ENCODE measurements around the gene ZDHHC11. TPM values are rescaled to one million over a fixed set of nuclear protein-coding genes. Genes with fewer than 3 reads are reported as not detected.
"Not testable (repeated sequence)": the region's sequence is repeated elsewhere in the genome, so short reads cannot be mapped to it uniquely, and the experiment has no call there.

Gene ZDHHC11
- total RNA-seq, 1 donor from 2014 or later: 47.6 TPM

GRCh38 chr5:855771-856530 is 5.2 kb upstream of the ZDHHC11 start:
- peaks cover 14% of the 10 kb centered on the region for H3K4me1 Mint-ChIP-seq (ENCODE audit: low read depth)
- H3K36me3 Mint-ChIP-seq (ENCODE audit: insufficient read depth): no peaks in the 10 kb centered on the region
- no peak overlapping the region for H3K27ac Mint-ChIP-seq
- peaks cover 6% of the 10 kb centered on the region for H3K27me3 Mint-ChIP-seq
- DNase-seq (ENCODE audit: low spot score, unreplicated experiment): no peak
- TF ChIP-seq, protein P1, sequence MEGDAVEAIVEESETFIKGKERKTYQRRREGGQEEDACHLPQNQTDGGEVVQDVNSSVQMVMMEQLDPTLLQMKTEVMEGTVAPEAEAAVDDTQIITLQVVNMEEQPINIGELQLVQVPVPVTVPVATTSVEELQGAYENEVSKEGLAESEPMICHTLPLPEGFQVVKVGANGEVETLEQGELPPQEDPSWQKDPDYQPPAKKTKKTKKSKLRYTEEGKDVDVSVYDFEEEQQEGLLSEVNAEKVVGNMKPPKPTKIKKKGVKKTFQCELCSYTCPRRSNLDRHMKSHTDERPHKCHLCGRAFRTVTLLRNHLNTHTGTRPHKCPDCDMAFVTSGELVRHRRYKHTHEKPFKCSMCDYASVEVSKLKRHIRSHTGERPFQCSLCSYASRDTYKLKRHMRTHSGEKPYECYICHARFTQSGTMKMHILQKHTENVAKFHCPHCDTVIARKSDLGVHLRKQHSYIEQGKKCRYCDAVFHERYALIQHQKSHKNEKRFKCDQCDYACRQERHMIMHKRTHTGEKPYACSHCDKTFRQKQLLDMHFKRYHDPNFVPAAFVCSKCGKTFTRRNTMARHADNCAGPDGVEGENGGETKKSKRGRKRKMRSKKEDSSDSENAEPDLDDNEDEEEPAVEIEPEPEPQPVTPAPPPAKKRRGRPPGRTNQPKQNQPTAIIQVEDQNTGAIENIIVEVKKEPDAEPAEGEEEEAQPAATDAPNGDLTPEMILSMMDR (IDR thresholded peaks at IDR 0.05; ENCODE audit: unreplicated experiment): no peak
- no peak overlapping the region for H3K4me3 Mint-ChIP-seq (ENCODE audit: low read depth)
- no peaks in the 10 kb centered on the region for H3K9me3 Mint-ChIP-seq (ENCODE audit: low read depth)

GRCh38 chr5:854966-855743 is 4.4 kb upstream of the ZDHHC11 start:
- Mint-ChIP-seq H3K27me3 (peaks cover 6% of the 10 kb centered on the region), H3K27ac (no peak overlapping the region), H3K4me3 (ENCODE audit: low read depth) (no peak overlapping the region), H3K9me3 (ENCODE audit: low read depth) (no peaks in the 10 kb centered on the region), H3K36me3 (ENCODE audit: insufficient read depth) (no peaks in the 10 kb centered on the region), H3K4me1 (ENCODE audit: low read depth) (peaks cover 14% of the 10 kb centered on the region)
- TF ChIP-seq, protein P1 (IDR thresholded peaks at IDR 0.05; ENCODE audit: unreplicated experiment): no peak
- DNase-seq (ENCODE audit: low spot score, unreplicated experiment): no peak

DNA sequence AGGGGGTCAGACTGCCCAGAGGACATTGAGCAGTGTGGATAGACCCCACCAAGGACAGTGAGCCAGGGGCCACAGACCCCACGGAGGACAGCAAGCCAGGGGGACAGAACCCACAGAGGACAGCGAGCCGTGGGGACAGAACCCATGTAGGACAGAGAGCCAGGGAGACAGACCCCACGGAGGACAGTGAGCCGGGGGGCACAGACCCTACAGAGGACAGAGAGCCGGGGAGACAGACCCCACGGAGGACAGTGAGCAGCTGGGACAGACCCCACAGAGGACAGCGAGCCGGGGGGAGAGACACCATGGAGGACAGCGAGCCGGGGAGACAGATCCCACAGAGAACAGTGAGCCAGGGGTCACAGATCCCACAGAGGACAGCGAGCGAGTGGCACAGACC is 3.4 kb upstream of the ZDHHC11 start:
- H3K27ac Mint-ChIP-seq: no peak overlapping the region

DNA sequence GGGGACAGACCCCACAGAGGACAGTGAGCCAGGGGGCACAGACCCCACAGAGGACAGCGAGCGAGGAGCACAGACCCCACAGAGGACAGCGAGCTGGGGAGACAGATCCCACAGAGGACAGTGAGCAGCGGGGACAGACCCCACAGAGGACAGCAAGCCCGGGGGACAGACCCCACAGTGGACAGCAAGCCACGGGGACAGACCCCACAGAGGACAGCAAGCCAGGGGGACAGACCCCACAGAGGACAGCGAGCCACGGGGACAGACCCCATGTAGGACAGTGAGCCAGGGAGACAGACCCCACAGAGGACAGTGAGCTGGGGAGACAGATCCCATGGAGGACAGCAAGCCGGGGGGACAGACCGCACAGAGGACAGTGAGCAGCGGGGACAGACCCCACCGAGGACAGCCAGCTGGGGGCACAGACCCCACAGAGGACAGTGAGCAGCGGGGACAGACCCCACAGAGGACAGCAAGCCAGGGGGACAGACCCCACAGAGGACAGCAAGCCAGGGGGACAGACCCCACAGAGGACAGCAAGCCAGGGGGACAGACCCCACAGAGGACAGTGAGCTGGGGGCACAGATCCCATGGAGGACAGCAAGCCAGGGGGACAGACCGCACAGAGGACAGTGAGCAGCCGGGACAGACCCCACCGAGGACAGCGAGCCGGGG is 2.8 kb upstream of the ZDHHC11 start:
- not testable (repeated sequence) for H3K27me3 Mint-ChIP-seq; DNase-seq (ENCODE audit: low spot score, unreplicated experiment); H3K36me3 Mint-ChIP-seq (ENCODE audit: insufficient read depth); H3K27ac Mint-ChIP-seq; H3K9me3 Mint-ChIP-seq (ENCODE audit: low read depth); H3K4me3 Mint-ChIP-seq (ENCODE audit: low read depth)
- H3K4me1 Mint-ChIP-seq (ENCODE audit: low read depth): peaks cover 14% of the 10 kb centered on the region

More for the DNA sequence above, 3.4 kb upstream of the ZDHHC11 start:
- TF ChIP-seq, protein P1 (IDR thresholded peaks at IDR 0.05; ENCODE audit: unreplicated experiment): no peak
- Mint-ChIP-seq H3K4me3 (ENCODE audit: low read depth) (no peak overlapping the region), H3K36me3 (ENCODE audit: insufficient read depth) (no peaks in the 10 kb centered on the region), H3K4me1 (ENCODE audit: low read depth) (peaks cover 18% of the 10 kb centered on the region), H3K27me3 (peaks cover 6% of the 10 kb centered on the region), H3K9me3 (ENCODE audit: low read depth) (no peaks in the 10 kb centered on the region)
- no peak for DNase-seq (ENCODE audit: low spot score, unreplicated experiment)

DNA sequence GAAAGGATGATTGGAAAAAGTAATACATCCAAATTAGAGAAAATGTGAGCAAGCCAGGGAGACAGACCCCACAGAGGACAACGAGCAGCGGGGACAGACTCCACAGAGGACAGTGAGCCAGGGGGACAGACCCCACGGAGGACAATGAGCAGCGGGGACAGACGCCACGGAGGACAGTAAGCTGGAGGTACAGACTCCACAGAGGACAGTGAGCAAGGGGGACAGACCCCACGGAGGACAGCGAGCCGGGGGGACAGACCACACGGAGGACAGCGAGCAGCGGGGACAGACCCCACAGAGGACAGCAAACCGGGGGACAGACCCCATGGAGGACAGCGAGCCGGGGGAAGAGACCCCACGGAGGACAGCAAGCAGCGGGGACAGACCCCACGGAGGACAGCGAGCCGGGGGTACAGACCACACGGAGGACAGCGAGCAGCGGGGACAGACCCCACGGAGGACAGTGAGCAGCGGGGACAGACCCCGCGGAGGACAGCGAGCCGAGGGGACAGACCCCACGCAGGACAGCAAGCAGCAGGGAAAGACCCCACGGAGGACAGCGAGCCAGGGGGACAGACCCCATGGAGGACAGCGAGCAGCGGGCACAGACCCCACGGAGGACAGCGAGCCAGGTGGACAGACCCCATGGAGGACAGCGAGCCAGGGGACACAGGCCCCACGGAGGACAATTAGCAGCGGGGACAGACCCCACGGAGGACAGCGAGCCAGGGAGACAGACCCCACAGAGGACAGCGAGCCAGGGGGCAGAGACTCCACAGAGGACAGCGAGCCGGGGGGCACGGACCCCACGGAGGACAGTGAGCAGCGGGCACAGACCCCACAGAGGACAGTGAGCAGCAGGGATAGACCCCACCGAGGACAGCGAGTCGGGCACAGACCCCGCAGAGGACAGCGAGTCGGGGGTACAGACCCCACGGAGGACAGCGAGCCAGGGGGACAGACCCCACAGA is 1.9 kb upstream of the ZDHHC11 start:
- Mint-ChIP-seq H3K27ac (peak overlapping the region; percentile 49), H3K9me3 (ENCODE audit: low read depth) (no peaks in the 10 kb centered on the region), H3K4me1 (ENCODE audit: low read depth) (peaks cover 10% of the 10 kb centered on the region), H3K36me3 (ENCODE audit: insufficient read depth) (no peaks in the 10 kb centered on the region), H3K27me3 (peaks cover 6% of the 10 kb centered on the region), H3K4me3 (ENCODE audit: low read depth) (no peak overlapping the region)
- TF ChIP-seq, protein P1 (IDR thresholded peaks at IDR 0.05; ENCODE audit: unreplicated experiment): no peak
- no peak for DNase-seq (ENCODE audit: low spot score, unreplicated experiment)
